Measurements from ENCODE around the gene VAV2.

GRCh38 chr9:133948561-133949485 lies 43.3 kb downstream of the VAV2 start:
- TF ChIP-seq CTCF (conservative IDR thresholded peaks at IDR 0.05; ENCODE audit: low read length) (no peak), EZH2phosphoT487 (IDR thresholded peaks at IDR 0.05; ENCODE audit: borderline replicate concordance, low read depth, low read length) (no peak)
